Astrocyte (in vitro differentiated cells and primary cell): ENCODE results near the gene CBLN3. TPM values are rescaled to one million over a fixed set of nuclear protein-coding genes. Genes with fewer than 3 reads are reported as not detected.

Experiments used
- DNase-seq: peaks from one replicate; pipeline ENCODE4 v3.0.0-alpha.2; 2010; ENCODE audit warnings: low read depth
- FAIRE-seq: peaks from 2 replicates; lab custom pipeline; 2011; peaks lifted over from hg19 to GRCh38; lab: Jason Lieb, UNC
- H2AFZ ChIP-seq: 2 replicates; pipeline ENCODE4 v1.6.0; 2012; ENCODE audit warnings: low read depth, low read length, inconsistent platforms
- H3K27ac ChIP-seq: 2 replicates; pipeline ENCODE4 v1.5.1; 2011; ENCODE audit warnings: low read depth, low read length, inconsistent platforms
- H3K27me3 ChIP-seq: 2 replicates; pipeline ENCODE4 v1.6.0; 2011; ENCODE audit warnings: low read length, inconsistent platforms; ENCODE audit not compliant: insufficient read depth
- H3K36me3 ChIP-seq: 2 replicates; pipeline ENCODE4 v1.5.1; 2011; ENCODE audit warnings: low read length, inconsistent platforms; ENCODE audit not compliant: insufficient read depth
- H3K4me1 ChIP-seq: 2 replicates; pipeline ENCODE4 v1.5.1; 2011; ENCODE audit warnings: low read length, inconsistent platforms; ENCODE audit not compliant: insufficient read depth
- H3K4me2 ChIP-seq: 2 replicates; pipeline ENCODE4 v1.6.0; 2012; ENCODE audit warnings: low read length, inconsistent platforms
- H3K4me3 ChIP-seq: 2 replicates; pipeline ENCODE4 v1.5.1; 2011; ENCODE audit warnings: low read depth, mild to moderate bottlenecking, low read length, inconsistent platforms; ENCODE audit not compliant: insufficient read depth
- H3K79me2 ChIP-seq: 2 replicates; pipeline ENCODE4 v1.6.0; 2012; ENCODE audit warnings: mild to moderate bottlenecking, low read length, inconsistent platforms; ENCODE audit not compliant: insufficient read depth
- H3K9ac ChIP-seq: 2 replicates; pipeline ENCODE4 v1.6.0; 2012; ENCODE audit warnings: mild to moderate bottlenecking, low read length, inconsistent platforms
- H3K9me3 ChIP-seq: 2 replicates; pipeline ENCODE4 v1.5.1; 2012; ENCODE audit warnings: low read depth, mild to moderate bottlenecking, low read length, inconsistent platforms; ENCODE audit not compliant: insufficient read depth
- H4K20me1 ChIP-seq: 2 replicates; pipeline ENCODE4 v1.6.0; 2012; ENCODE audit warnings: low read length, inconsistent platforms; ENCODE audit not compliant: insufficient read depth
- H3K27ac Mint-ChIP-seq: one replicate; pipeline ENCODE4 v1.8.0; 2021; ENCODE audit warnings: mild to moderate bottlenecking, mixed read lengths; ENCODE audit not compliant: unreplicated experiment
- H3K27me3 Mint-ChIP-seq: one replicate; pipeline ENCODE4 v1.8.0; 2021; ENCODE audit warnings: low read depth, mixed read lengths; ENCODE audit not compliant: unreplicated experiment
- H3K36me3 Mint-ChIP-seq: one replicate; pipeline ENCODE4 v1.8.0; 2021; ENCODE audit warnings: low read depth, mixed read lengths; ENCODE audit not compliant: unreplicated experiment
- H3K4me1 Mint-ChIP-seq: one replicate; pipeline ENCODE4 v1.8.0; 2021; ENCODE audit warnings: low read depth, mixed read lengths; ENCODE audit not compliant: unreplicated experiment
- H3K4me3 Mint-ChIP-seq: one replicate; pipeline ENCODE4 v1.8.0; 2021; ENCODE audit warnings: mild to moderate bottlenecking, moderate library complexity, mixed read lengths; ENCODE audit not compliant: unreplicated experiment
- H3K9me3 Mint-ChIP-seq: one replicate; pipeline ENCODE4 v1.8.0; 2021; ENCODE audit warnings: mild to moderate bottlenecking, mixed read lengths; ENCODE audit not compliant: unreplicated experiment
- CTCF ChIP-seq: IDR thresholded peaks from 2 replicates; pipeline ENCODE4 v1.5.1; 2011; ENCODE audit warnings: low read depth, mild to moderate bottlenecking, inconsistent platforms, low read length, moderate library complexity; ENCODE audit not compliant: insufficient read depth
- EZH2 ChIP-seq: IDR thresholded peaks from 2 replicates; pipeline ENCODE4 v1.6.1; 2012; ENCODE audit warnings: mild to moderate bottlenecking, low read length, inconsistent platforms; ENCODE audit not compliant: insufficient read depth
- total RNA-seq: library from RNA; stranded (reverse); gene quantifications from 2 replicates; pipeline ENCODE4 v1.2.1, GENCODE V29; 2021

The CBLN3 gene
- total RNA-seq, 1 donor from 2014 or later, result 3.9 TPM

- no peaks in the 10 kb centered on the region for H3K4me1 ChIP-seq
- H3K36me3 Mint-ChIP-seq, result peaks cover 28% of the 10 kb centered on the region
- DNase-seq, result no peak
These were observed 52.3 kb downstream of the CBLN3 start for GRCh38 chr14:24377126-24377525.

More at GRCh38 chr14:24377126-24377525, 52.3 kb downstream of the CBLN3 start:
- no peaks in the 10 kb centered on the region for H3K79me2 ChIP-seq
- H3K4me2 ChIP-seq, result no peak overlapping the region
- Mint-ChIP-seq H3K27me3 (no peaks in the 10 kb centered on the region), H3K27ac (no peak overlapping the region), H3K9me3 (peaks cover 2% of the 10 kb centered on the region), H3K4me1 (peaks cover 5% of the 10 kb centered on the region), H3K4me3 (no peak overlapping the region)
- TF ChIP-seq CTCF (no peak), EZH2 (no peak)
- no peaks in the 10 kb centered on the region for H3K27me3 ChIP-seq
- H3K36me3 ChIP-seq, result peaks cover 12% of the 10 kb centered on the region
- FAIRE-seq, result no peak
- H2AFZ ChIP-seq, result no peak overlapping the region
- no peak overlapping the region for H3K4me3 ChIP-seq
- H3K27ac ChIP-seq, result no peak overlapping the region
- H3K9ac ChIP-seq, result no peak overlapping the region
- peaks cover 22% of the 10 kb centered on the region for H4K20me1 ChIP-seq
- no peaks in the 10 kb centered on the region for H3K9me3 ChIP-seq

Other genes starting within 250 kb of the CBLN3 start
- gene IPO4, start 240.9 kb downstream of the CBLN3 start, total RNA-seq, result 46.1 and 53.3 TPM in 2 replicates
- 59.3 and 62.9 TPM in 2 replicates for gene TM9SF1, start 234.2 kb downstream of the CBLN3 start, total RNA-seq
- 0.22 and 0.34 TPM in 2 replicates for gene TSSK4, start 224.0 kb downstream of the CBLN3 start, total RNA-seq
- 26.7 and 32.2 TPM in 2 replicates for gene CHMP4A, start 216.2 kb downstream of the CBLN3 start, total RNA-seq
- 8.9 and 9.9 TPM in 2 replicates for gene MDP1, start 213.6 kb downstream of the CBLN3 start, total RNA-seq
- gene NEDD8, start 197.3 kb downstream of the CBLN3 start, total RNA-seq, result 233 and 251 TPM in 2 replicates
- 55.5 and 66.5 TPM in 2 replicates for gene GMPR2, start 196.7 kb downstream of the CBLN3 start, total RNA-seq
- gene TINF2, start 187.0 kb downstream of the CBLN3 start, total RNA-seq, result 33.0 and 36.2 TPM in 2 replicates
- 3.8 and 4.8 TPM in 2 replicates for gene TGM1, start 166.5 kb downstream of the CBLN3 start, total RNA-seq
- gene RABGGTA, start 158.1 kb downstream of the CBLN3 start, total RNA-seq, result 26.6 and 27.3 TPM in 2 replicates
- 26.5 and 30.3 TPM in 2 replicates for gene DHRS1, start 129.9 kb downstream of the CBLN3 start, total RNA-seq
- 22.9 and 23.5 TPM in 2 replicates for gene NOP9, start 129.8 kb downstream of the CBLN3 start, total RNA-seq
- gene CIDEB, start 121.7 kb downstream of the CBLN3 start, total RNA-seq, result not detected in 2 replicates
- gene LTB4R2, start 119.5 kb downstream of the CBLN3 start, total RNA-seq, result 7.8 and 9.3 TPM in 2 replicates
- gene LTB4R, start 118.2 kb downstream of the CBLN3 start, total RNA-seq, result 5.5 TPM in 2 replicates
- 0.32 and 0.67 TPM in 2 replicates for gene ADCY4, start 94.6 kb downstream of the CBLN3 start, total RNA-seq
- 0.58 and 0.95 TPM in 2 replicates for gene RIPK3, start 89.7 kb downstream of the CBLN3 start, total RNA-seq
- gene NFATC4, start 61.5 kb downstream of the CBLN3 start, total RNA-seq, result 61.9 and 73.9 TPM in 2 replicates
- gene NYNRIN, start 30.7 kb downstream of the CBLN3 start, total RNA-seq, result 25.4 and 32.0 TPM in 2 replicates
- gene KHNYN, start 286 bp upstream of the CBLN3 start, total RNA-seq, result 45.5 and 50.5 TPM in 2 replicates
- gene SDR39U1, start 13.1 kb upstream of the CBLN3 start, total RNA-seq, result 27.6 and 28.1 TPM in 2 replicates
- gene CMA1, start 78.6 kb upstream of the CBLN3 start, total RNA-seq, result not detected in 2 replicates
- not detected in 2 replicates for gene CTSG, start 146.6 kb upstream of the CBLN3 start, total RNA-seq
- gene GZMH, start 180.0 kb upstream of the CBLN3 start, total RNA-seq, result not detected in 2 replicates
- not detected in 2 replicates for gene GZMB, start 204.5 kb upstream of the CBLN3 start, total RNA-seq